Measurements from ENCODE around the gene TAP1.
"Not testable (repeated sequence)": the region's sequence is repeated elsewhere in the genome, so short reads cannot be mapped to it uniquely, and the experiment has no call there.

The TAP1 gene

DNA sequence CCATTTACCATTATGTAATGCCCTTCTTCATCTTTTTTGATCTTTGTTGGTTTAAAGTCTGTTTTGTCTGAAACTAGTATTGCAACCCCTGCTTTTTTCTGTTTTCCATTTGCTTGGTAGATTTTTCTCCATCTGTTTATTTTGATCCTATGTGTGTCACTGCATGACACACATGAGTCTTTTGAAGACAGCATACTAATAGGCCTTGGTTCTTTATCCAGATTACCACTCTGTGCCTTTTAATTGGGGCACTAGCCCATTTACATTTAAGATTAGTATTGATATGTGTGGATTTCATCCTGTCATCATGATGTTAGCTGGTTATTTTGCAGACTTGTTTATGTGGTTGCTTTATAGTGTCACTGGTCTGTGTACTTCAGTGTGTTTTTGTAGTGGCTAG lies 48.1 kb downstream of the TAP1 start:
- in situ Hi-C loops (cut with MboI; ENCODE audit: low sequenced_read_pairs): not testable (repeated sequence)

GRCh38 chr6:32803416-32803815 lies 50.1 kb downstream of the TAP1 start:
- in situ Hi-C loops (cut with MboI; ENCODE audit: low sequenced_read_pairs): no loop called here

DNA sequence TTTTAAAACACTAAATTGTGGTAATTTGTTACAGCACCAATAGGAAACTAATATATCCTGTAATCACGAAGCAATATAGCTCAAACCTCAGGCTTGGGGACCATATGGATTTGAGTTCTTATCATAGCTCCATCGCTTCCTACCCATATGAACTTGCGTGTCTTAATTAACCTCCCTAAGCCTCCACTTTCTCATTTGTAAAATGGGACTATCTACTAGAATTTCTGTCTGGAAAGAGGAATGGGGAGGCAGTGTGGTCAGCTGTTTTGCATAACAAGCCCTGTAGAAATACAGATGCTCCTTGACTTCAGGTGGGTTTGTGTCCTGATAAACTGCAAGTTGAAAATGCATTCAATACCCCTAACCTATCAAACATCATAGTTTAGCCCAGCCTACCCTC lies 53.8 kb downstream of the TAP1 start:
- in situ Hi-C loops (cut with MboI; ENCODE audit: low sequenced_read_pairs): no loop called here

DNA sequence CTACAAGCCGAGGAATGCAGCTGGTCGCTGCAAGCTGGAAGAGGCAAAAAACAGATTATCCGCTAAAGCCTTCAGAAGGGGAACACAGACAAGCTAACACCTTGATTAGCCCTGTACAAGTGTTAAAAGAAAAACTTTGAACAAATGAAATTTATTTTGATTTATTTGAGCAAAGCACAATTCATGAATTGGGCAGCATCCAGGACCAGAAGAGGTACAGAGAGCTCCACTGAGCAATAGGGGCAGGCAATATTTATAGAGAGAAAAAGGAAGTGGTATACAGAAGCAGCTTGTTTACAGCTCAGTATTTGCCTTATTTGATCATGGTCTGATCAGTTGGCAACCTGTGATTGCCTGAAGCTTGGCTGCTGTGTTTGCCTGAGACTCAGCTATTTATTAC lies 54.3 kb downstream of the TAP1 start:
- in situ Hi-C loops (cut with MboI; ENCODE audit: low sequenced_read_pairs): no loop called here

DNA sequence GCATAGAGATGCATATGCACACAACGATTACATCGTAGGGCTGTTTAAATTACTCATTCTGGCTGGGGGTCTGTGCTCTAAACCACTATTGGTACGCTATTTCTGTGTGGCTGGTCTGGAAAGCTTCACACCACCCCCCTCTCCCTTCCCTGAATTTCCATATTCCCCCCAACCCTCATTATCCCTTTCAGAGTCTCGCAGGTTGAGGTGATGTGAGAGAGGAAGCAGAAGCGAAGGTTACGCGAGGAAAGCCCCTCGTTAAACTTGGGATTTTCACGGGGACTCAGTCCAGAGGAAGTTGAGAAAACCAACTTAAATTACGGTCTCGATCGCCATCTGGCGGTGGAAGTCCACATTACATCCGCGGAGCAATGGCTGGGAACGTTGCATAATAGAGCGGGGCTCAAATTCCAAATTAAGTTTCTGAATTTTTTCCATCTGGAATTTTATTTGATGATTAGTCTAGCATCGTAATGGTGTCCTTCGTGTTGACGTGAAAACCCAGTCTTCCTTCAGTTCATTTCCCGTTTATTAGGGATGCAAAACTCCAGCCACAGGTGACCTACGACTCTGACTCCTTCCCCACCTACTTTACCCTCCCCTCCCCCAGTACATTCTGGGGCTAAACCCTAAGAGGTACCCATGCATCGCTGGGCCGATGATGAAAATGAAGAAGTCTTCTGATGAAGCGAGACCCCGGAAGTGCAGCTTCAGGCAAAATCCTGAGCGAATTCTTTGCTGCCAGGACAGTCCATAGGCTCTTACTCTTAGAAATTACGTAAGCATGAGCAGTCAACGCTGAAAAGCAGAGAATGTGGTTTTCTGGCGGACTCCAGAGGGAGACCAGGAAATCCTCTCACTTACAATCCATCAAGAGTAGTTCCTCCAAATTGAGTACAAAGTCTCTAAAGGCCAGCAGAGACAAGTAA lies 56.4 kb downstream of the TAP1 start:
- in situ Hi-C loops (cut with MboI; ENCODE audit: low sequenced_read_pairs): no loop called here
